ENCODE data around the gene LTF.

DNA sequence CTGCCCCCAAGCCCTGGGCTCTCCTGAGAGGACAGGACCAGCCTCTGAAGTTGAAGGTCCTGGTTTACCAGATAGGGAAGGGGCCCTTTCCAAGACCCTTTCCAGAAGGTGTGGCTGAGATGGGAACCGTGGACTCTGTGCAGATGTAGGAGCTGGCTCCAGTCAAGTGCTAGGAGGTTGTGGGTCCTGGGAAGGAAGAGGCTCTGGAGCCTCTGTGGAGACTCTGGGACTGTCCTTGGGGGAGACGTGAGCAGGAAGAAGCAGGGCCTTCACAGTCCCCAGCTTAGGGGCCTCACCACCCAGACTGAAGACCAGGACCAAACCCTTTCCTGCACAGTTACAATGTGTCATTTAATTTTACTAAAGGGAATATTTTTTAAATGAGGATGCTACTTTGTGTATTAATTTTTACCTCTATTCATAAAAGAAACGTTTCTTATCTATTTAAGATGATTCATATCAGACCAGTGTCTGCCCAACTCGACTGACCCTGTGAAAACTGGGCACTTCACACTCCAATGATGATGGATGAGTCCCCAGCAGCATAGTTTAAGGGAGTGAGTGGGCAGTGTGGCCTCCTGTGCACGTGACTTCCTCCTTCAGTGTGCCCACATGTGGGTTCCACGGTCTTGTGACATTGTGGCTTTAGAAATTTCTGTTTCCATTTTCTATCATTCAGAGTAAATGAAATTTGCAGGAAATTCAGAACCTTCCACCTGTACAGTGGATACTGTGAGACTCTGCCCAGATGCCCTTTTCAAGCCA is 68.8 kb downstream of the LTF start:
- TF ChIP-seq, protein P1, sequence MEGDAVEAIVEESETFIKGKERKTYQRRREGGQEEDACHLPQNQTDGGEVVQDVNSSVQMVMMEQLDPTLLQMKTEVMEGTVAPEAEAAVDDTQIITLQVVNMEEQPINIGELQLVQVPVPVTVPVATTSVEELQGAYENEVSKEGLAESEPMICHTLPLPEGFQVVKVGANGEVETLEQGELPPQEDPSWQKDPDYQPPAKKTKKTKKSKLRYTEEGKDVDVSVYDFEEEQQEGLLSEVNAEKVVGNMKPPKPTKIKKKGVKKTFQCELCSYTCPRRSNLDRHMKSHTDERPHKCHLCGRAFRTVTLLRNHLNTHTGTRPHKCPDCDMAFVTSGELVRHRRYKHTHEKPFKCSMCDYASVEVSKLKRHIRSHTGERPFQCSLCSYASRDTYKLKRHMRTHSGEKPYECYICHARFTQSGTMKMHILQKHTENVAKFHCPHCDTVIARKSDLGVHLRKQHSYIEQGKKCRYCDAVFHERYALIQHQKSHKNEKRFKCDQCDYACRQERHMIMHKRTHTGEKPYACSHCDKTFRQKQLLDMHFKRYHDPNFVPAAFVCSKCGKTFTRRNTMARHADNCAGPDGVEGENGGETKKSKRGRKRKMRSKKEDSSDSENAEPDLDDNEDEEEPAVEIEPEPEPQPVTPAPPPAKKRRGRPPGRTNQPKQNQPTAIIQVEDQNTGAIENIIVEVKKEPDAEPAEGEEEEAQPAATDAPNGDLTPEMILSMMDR (IDR thresholded peaks at IDR 0.05 in 4 of 5, conservative IDR thresholded peaks at IDR 0.05 in 1 of 5), result no peak
- no peak for TF ChIP-seq POLR2A (IDR thresholded peaks at IDR 0.05)

All from gastrocnemius medialis (tissue), 4 donors.